Tibial artery (tissue), 4 donors: ENCODE results near the gene KCTD1.

Source experiments
- DNase-seq, 2 donors: peaks; one replicate each; pipeline ENCODE4 v3.0.0-alpha.2; 2019
- H3K27ac ChIP-seq, 2 donors: fragments of 200-600 bp; sonication (generic) in 1 of 2; 1 replicate in 1 of 2; 2 replicates in 1 of 2; pipeline ENCODE4 v1.5.1; 2018 to 2019; ENCODE audit warnings: mild to moderate bottlenecking in 1 of 2
- H3K27me3 ChIP-seq, 2 donors: fragments of 200-600 bp; sonication (generic) in 1 of 2; one replicate each; pipeline versions ENCODE4 v1.5.1 to v1.6.0; 2016 to 2019
- H3K36me3 ChIP-seq, 3 donors: fragments of 200-600 bp; sonication (generic) in 2 of 3; one replicate each; pipeline ENCODE4 v1.5.1; 2016 to 2019; ENCODE audit warnings: mild to moderate bottlenecking in 2 of 3
- H3K4me1 ChIP-seq, 4 donors: fragments of 200-600 bp; sonication (generic) in 2 of 4; 1 replicate in 3 of 4; 2 replicates in 1 of 4; pipeline ENCODE4 v1.5.1; 2016 to 2019
- H3K4me3 ChIP-seq, 2 donors: fragments of 200-600 bp; sonication (generic) in 1 of 2; 1 replicate in 1 of 2; 2 replicates in 1 of 2; pipeline ENCODE4 v1.5.1; 2018 to 2019; ENCODE audit warnings: mild to moderate bottlenecking in 2 of 2
- H3K9me3 ChIP-seq, 3 donors: fragments of 200-600 bp; sonication (generic) in 1 of 3; one replicate each; pipeline ENCODE4 v1.5.1; 2016 to 2019
- CTCF ChIP-seq, 2 experiments: fragments of 200-600 bp in 1 of 2; fragments of 450-650 bp in 1 of 2; IDR thresholded peaks; one replicate each; pipeline ENCODE4 v1.5.1; 2017 to 2019; ENCODE audit warnings: antibody characterized with exemption in 2 of 2, mild to moderate bottlenecking in 1 of 2, moderate library complexity in 1 of 2
- intact Hi-C: fragments of 100-400 bp; cut with DNase I; formaldehyde crosslinking; loops from one replicate; pipeline ENCODE4 v1.15.0; 2023; ENCODE audit warnings: low total_unique reads

KCTD1 gene

GRCh38 chr18:26483633-26484032, 64.7 kb downstream of the KCTD1 start:
- TF ChIP-seq CTCF (IDR thresholded peaks at IDR 0.05): no peak
- Histone ChIP-seq H3K4me1 (peaks cover 0 to 19% (median 6%) of the 10 kb centered on the region in 4 donors), H3K36me3 (no peaks in the 10 kb centered on the region), H3K27ac (no peak overlapping the region), H3K9me3 (no peaks in the 10 kb centered on the region), H3K4me3 (no peak overlapping the region), H3K27me3 (no peaks in the 10 kb centered on the region)
- intact Hi-C loops: no loop called here
- no peak for DNase-seq

DNA sequence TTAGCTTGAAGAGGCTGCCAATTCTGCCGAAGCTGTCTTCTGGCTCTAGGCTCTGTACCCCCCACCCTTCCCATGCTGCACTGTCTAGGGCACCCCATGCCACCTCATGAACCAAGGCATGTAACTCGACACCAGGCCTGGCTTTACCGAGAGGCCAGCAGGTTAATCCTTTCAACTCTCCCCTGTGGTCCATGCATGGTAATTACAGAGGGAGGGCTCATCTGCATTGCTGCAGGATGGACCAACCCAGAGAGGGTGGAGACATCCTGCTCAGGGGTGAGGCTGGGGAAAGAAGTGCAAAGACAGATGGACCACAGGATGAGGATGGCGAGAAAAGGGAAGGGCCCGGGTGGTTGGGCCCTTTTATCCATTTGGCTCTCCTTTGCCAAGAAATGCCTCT, 65.8 kb downstream of the KCTD1 start:
- H3K36me3 ChIP-seq: no peaks in the 10 kb centered on the region
- DNase-seq: no peak
- no peaks in the 10 kb centered on the region for H3K9me3 ChIP-seq
- no peak overlapping the region for H3K27ac ChIP-seq
- no peaks in the 10 kb centered on the region for H3K27me3 ChIP-seq
- no peak overlapping the region for H3K4me3 ChIP-seq
- TF ChIP-seq CTCF (IDR thresholded peaks at IDR 0.05): no peak
- H3K4me1 ChIP-seq: peaks cover 0 to 19% (median 6%) of the 10 kb centered on the region in 4 donors
- intact Hi-C loops: no loop called here

DNA sequence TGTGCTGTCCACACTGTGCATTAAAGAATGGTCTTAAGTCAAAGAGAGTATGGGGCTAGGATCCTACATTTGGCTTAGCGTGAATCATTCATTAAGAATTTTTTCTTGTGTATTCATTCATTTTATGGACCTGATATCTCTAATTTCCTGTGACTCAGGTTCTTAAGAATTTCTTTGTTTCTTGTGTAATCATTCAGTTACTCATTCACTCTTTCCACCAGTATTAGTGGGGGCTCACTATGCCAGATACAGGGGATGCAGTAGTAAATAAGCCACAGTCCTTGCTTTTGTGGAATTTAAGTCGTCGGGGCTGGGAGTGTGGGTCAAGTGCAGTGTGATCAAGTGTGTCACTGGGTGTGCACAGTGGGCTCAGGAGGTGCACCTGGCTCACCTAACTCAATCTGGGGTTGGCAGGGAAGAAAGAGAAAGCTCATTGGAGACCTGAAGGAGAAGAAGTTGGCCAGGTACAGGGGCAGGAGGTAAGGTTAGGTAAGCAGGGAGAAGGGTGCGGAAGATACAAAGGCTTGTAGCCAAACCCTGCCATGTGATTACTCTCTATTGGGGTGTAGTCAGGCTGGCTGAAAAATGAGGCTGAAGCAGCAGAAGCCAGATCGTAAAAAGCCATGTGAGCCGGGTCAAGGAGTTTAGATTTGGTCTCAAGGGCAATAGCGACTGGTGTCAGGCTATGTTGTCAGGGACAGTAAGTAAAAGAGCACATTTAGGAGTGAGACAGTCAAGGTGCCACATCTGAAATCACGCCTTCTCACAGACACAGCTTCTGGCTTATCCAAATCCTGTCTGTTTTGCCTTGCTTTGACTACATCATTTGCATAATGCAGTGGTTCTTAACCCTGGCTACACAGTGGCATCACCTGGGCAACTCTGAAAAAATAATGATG, 67.2 kb downstream of the KCTD1 start:
- H3K27ac ChIP-seq: no peak overlapping the region
- H3K4me3 ChIP-seq: no peak overlapping the region
- no peak for TF ChIP-seq CTCF (IDR thresholded peaks at IDR 0.05)
- H3K4me1 ChIP-seq: peaks cover 0 to 19% (median 6%) of the 10 kb centered on the region in 4 donors
- intact Hi-C loops: no loop called here
- no peaks in the 10 kb centered on the region for H3K27me3 ChIP-seq
- H3K36me3 ChIP-seq: peaks cover 0 to under 1% (median 0%) of the 10 kb centered on the region in 3 donors
- DNase-seq: no peak
- H3K9me3 ChIP-seq: no peaks in the 10 kb centered on the region

DNA sequence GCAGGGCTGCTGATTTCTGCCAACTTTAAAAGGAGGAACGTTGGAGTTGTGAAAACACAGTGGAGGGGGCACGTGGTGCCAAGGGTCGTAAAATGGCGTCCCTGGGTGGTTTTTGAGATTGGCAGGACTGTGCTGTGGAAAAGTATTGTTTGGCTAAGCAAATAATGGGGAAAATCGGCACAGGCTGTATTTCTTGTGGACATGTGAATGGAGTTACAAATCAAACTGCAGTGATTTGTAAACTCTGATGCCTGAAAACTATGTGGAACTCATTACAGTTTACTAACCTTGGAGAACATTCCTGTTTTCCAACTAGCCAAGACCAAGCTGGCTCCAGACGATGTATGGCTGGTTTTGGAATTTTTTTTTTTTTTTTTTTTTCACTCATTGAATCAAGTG, 68.7 kb downstream of the KCTD1 start:
- no peak for TF ChIP-seq CTCF (IDR thresholded peaks at IDR 0.05)
- Histone ChIP-seq H3K4me3 (peak overlapping the region; percentile 19 to 20), H3K36me3 (peaks cover 0 to 13% (median 8%) of the 10 kb centered on the region in 3 donors), H3K27ac (peak overlapping the region; percentile 66 to 71), H3K4me1 (peaks cover 0 to 19% (median 6%) of the 10 kb centered on the region in 4 donors), H3K27me3 (no peaks in the 10 kb centered on the region), H3K9me3 (no peaks in the 10 kb centered on the region)
- intact Hi-C loops: no loop called here
- no peak for DNase-seq

- Histone ChIP-seq H3K4me3 (peak overlapping the region; percentile 19 to 20), H3K9me3 (no peaks in the 10 kb centered on the region), H3K4me1 (peaks cover 0 to 19% (median 6%) of the 10 kb centered on the region in 4 donors), H3K27me3 (no peaks in the 10 kb centered on the region), H3K27ac (peak overlapping the region; percentile 66 to 71), H3K36me3 (peaks cover 0 to 15% (median 8%) of the 10 kb centered on the region in 3 donors)
- TF ChIP-seq CTCF (IDR thresholded peaks at IDR 0.05): no peak
- DNase-seq: no peak
- intact Hi-C loops: no loop called here
These were observed 69.2 kb downstream of the KCTD1 start for GRCh38 chr18:26479065-26479680.
